AG08395 (cell line): ENCODE measurements around the gene ARF5.
A peak's percentile ranks its signal among the peaks of the same experiment; 100 is the strongest.

ENCODE experiments used
- DNase-seq: peaks from one replicate; pipeline ENCODE4 v3.0.0; 2012; ENCODE audit warnings: mixed read lengths, low spot score

ARF5 gene

GRCh38 chr7:127588697-127589482, 679 bp downstream of the ARF5 start:
- peak; percentile 64 for DNase-seq

DNA sequence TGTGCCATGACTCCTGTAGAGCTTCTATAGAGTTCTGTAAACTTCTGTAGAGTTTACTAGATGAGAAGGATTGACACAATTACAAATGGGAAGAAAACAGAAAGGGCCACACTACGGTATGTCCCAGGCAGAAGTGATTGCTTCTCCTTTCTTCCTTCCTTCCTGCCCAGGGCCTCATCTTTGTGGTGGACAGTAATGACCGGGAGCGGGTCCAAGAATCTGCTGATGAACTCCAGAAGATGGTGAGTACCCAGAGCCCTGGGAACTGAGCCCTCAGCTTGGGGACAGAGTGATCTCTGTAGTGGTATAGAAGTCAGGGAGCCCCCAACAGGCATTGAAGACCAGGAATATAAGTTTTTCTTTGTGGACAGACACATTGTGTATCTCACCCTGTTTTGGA, 1.7 kb downstream of the ARF5 start:
- peak; percentile 45 for DNase-seq

- no peak for DNase-seq
Measured at GRCh38 chr7:127591189-127591588, 3.0 kb downstream of the ARF5 start.

DNA sequence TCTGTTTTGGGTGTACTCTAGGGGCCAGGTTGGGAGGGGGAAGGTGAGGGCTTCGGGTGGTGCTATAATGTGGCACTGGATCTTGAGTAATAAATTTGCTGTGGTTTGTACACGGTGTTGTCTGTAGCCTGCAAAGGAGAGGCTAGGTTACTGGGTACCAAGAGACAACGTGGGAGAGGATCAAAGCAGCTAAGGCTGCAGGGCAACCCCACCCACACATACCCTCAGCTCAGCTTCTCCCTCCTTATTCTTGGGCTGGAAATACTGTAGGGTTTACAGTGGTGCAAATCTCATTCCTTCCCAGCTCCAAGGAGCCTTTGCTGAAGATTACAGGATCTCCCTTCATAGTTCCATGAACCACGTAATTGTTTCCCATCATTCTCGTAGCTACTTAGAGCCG, 3.4 kb downstream of the ARF5 start:
- DNase-seq: no peak

DNA sequence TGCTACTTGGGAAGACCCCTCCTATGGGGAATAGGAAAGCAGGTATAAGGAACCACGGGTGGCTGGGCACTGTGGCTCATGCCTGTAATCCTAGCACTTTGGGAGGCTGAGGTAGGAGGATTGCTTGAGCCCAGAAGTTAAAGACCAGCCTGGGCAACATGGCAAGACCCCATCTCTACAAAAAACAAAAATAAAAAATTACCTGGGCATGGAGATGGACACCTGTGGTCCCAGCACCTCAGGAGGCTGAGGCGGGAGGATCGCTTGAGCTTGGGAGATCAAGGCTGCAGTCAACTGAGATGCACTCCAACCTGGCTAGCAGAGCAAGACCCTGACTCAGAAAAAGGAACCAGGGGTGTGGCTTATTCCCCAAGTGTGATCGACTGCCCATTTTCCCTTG, 4.3 kb downstream of the ARF5 start:
- DNase-seq: no peak

GRCh38 chr7:127594490-127594889, 6.3 kb downstream of the ARF5 start:
- DNase-seq: no peak

- no peak for DNase-seq
Measured at GRCh38 chr7:127595737-127596136, 7.5 kb downstream of the ARF5 start.

DNA sequence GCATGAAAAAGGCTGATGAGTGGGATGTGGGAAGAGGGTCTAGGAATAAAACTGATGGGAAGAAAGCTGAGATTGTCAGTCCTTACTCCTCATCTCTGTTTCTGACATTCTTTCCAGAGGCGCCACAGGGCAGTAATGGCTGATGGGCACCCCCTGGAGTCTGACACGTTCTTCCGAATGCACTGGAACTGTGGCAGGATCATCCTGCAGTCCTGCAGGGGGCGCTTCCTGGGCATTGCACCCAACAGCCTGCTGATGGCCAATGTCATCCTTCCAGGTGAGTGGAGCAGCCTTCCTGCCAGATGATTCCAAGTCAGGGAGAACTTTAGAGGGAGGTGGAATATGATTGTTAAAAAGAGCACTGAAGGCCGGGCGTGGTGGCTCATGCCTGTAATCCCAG, 10.1 kb downstream of the ARF5 start:
- no peak for DNase-seq

DNA sequence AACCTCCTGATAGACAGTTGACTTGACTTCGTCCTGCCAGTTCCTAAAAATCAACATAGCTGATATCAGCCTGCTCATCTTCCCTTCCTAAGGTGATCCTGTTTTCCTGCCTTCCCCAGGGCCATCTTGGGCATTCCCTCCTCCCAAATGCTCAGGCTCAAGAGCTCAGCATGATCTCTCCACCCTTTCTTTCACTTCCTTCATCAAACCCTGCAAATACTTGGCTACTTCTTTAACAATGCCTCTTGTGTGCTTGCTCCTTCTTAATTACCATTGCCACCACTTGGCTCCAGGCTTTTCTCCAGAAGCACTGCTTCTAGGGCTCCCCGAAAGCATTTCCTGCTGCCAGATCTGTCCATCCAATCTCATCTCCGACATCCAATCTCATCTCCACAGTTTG, 12.7 kb downstream of the ARF5 start:
- no peak for DNase-seq

GRCh38 chr7:127608446-127608845, 20.2 kb downstream of the ARF5 start:
- no peak for DNase-seq

DNA sequence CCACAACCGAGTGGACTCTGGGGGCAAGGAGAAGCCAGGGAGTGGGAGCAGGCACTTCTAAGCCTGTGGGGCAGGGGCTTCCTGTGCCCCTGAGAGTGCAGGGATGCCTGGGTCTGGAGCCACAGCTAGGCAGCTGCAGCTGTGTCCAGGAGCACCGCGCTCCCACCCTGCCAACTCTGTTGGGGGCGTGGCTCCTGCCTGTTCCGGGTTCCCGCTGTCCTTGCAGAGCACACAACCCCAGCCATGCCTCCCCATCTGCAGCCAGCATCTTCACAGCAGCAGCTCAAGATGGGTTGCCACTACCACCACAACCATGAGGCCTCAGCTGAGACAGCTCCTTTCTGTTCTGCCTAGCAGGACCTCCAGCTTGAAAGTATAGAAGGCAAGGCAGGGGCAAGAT, 21.1 kb downstream of the ARF5 start:
- no peak for DNase-seq

DNA sequence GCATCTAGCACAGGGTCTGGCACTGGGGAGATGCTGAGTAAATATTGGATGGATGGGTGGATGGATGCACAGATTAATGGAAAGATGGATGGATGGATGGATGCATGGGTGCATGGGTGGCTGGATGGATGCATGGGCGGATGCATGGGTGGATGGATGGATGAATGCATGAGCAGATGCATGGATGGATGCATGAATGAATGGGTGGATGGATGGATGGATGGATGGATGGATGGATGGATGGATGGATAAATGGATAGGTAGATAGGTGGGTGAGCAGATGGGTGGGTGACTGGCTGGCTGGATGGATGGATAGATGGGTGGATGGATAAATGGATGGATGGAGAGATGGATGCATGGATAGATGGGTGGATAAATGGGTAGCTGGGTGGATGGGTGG, 24.1 kb downstream of the ARF5 start:
- DNase-seq: no peak

- DNase-seq: no peak
Measured at GRCh38 chr7:127616724-127617123, 28.5 kb downstream of the ARF5 start.

DNA sequence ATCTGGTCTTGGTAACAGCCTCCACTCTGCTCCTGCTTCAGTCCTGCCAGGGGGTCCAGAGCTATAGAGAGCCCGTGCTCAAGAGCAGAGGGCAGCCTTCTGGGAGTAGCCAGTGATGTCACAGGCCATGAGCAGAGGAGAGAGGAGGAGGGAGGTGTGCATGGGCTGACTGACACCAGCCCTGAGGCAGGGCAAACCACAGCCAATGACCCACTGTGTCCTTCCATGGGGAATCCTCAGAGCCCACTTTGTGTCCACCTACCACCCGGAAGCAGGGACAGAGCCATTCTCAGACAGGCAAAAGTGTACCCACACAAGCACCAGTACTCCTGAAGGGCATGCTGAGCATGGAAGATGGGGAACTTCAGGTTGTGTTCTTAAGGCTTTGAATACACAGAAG, 29.8 kb downstream of the ARF5 start, which contains the start of gene PAX4:
TSS of gene PAX4 (minus strand) at position 101 of the 400 bp plus-strand sequence. CDS start 2,214 bp downstream, outside the sequence.
- no peak for DNase-seq

- DNase-seq: no peak
Measured at GRCh38 chr7:127618775-127619174, 30.6 kb downstream of the ARF5 start.

DNA sequence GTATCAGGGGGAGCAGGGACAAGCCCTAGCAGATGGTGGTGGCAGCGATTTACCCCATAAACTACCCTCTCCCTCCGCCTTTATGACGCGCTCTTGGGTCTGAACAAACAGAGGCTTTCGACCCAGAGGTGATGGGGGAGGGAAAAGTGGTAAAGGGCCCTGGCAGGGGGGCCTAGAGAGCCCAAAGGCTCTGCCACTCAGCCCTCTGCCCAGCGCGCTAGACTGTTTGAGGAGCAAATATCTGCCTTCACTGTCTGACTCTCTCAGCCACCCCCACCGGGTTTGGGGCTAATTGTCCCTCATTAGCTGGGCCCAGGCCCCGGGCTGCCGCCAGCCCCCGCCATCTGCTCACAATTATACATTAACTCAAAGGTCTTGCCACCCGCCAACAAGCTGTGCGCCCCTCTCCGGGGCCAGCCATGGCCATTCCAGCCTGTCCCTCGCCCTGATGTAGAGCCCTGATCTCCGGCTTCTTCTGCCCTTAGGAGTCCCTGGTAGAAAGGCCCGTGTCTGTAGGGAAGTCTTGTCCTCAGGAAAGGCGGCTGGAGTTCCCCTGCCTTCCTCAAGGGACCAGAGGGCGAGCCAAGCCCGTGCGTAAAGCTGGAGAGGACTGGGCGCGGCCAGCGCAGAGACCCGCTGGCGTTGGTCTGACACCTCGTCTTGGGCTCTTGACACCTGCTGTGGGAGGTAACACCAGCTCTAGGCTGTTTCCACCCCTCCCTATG, 31.6 kb downstream of the ARF5 start:
- no peak for DNase-seq

DNA sequence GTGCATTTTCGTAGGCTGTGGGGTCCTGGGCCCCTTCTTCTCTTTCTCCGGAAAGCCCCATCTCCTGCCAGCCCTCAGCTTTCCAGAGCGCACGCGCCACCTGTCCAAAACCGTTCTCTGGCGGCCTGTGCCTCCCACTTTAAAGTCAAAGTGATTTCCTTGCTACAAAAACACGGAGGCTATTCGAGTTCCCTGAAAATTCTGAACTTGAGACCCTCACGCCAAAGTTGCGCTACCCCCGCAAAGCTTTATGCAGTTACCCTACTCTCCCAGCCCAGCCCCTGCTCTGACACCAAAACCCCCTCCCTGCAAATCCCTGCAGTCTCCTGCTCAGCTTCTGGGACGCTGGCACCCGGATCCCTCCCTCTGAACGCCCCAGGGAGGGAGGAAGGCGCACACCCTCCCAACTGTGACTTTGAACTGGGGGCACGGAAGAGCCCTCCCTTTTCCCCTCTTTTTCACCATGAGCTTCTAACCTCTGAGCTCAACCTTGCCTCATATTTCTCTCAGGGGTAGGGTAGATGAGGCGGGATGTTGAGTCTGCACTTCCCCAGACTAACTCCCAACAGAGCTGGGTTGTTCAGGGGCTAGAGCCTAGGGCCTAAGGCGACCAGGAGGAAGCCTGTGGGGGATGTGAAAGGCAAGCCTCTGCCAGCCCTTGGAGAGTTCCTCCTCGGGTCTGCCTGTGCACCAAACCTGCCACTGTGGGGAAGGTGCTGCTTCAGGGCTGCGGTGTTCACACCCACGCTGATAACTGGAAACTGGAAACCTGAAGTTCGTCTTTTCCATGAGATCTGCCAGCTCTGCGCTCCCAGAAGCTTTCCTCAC, 32.4 kb downstream of the ARF5 start:
- DNase-seq: no peak

DNA sequence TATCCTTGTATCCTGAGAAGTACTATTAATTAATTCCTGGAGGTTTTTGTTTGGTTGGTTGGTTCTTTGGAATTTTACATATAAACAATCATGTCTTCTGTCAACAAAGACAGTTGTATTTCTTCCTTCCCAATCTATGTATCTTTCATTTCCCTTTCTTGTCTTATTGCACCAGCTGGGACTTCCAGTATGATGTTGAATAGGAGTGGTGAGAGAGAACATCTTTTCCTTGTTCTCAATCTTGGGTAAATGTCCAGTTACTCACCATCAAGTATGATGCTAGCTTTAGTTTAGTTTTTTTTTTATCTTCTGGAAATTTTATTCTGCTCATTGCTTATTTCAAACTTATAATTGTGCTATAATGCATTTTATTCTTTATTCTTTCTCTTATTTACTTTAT, 37.1 kb downstream of the ARF5 start:
- DNase-seq: no peak

- no peak for DNase-seq
Measured at GRCh38 chr7:127628445-127628844, 40.2 kb downstream of the ARF5 start.

DNA sequence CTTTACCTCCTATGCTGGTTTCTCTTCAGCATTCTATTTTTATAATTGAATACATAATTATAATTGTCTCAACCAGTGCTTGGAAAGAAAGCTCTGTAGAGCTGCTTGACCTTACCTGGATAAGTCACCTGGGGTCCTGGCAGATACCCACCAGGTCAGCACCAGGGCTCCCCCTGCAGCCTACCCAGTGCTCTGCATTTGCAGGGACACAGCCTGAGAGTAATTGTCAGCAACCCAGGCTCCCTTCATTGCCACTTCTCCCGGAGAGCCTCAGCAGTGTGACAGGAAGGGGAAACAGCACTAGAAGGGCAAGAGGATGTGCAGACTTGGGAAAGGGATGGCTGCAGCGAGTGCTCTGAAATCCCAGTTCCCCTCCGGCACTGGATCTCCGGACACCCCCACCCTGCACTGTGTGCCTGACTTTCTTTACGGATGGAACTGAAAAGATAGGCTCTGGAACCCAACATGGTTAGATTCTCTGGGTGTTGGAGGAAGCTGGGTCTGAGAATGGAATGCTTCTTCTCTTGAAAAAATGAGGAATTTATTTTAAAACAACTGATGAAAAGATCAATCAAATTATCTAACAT, 41.1 kb downstream of the ARF5 start:
- no peak for DNase-seq

- DNase-seq: peak; percentile 81
Measured at GRCh38 chr7:127632276-127632910, 44.2 kb downstream of the ARF5 start.
